Panc1 (cell line): ENCODE results near the gene LTF. TPM values are rescaled to one million over a fixed set of nuclear protein-coding genes. Genes with fewer than 3 reads are reported as not detected.

Experiments
- ATAC-seq: fragments of 200-7000 bp; cut with Tn5 transposase; 2 replicates; pipeline ENCODE4 v1.9.1; 2020; ENCODE audit warnings: mild to moderate bottlenecking, moderate library complexity
- BruUV-seq: library from RNA; stranded (reverse); fragments of 400-500 nt; replicated peaks from 2 replicates; lab custom pipeline; 2021; lab: Mats Ljungman, UMichigan
- CTCF ChIA-PET: fragments of 300-600 bp; sonication (Branson Sonifier 250); formaldehyde crosslinking; loops from one replicate; lab custom pipeline; 2022; ENCODE audit warnings: antibody characterized with exemption; lab: Charles Lee
- POLR2A ChIA-PET: fragments of 300-600 bp; sonication (Branson Sonifier 250); formaldehyde crosslinking; loops from one replicate; lab custom pipeline; 2022; ENCODE audit warnings: antibody characterized with exemption; lab: Charles Lee
- DNase-seq: peaks from one replicate; pipeline ENCODE4 v3.0.0-alpha.2; 2010; ENCODE audit warnings: low read depth, low spot score
- H3K27ac ChIP-seq: 2 replicates; pipeline ENCODE4 v1.5.1; 2011; ENCODE audit warnings: mild to moderate bottlenecking, low read length, inconsistent platforms
- H3K27me3 ChIP-seq: fragments of 200-500 bp; sonication (Bioruptor generic); 2 replicates; pipeline ENCODE4 v1.6.0; 2014; ENCODE audit warnings: low read length, inconsistent platforms; ENCODE audit not compliant: control insufficient read depth, insufficient read depth
- H3K36me3 ChIP-seq: fragments of 200-500 bp; sonication (Bioruptor generic); 2 replicates; pipeline ENCODE4 v1.5.1; 2014; ENCODE audit warnings: inconsistent platforms, mild to moderate bottlenecking, low read length, moderate library complexity; ENCODE audit not compliant: control insufficient read depth, insufficient read depth
- H3K4me1 ChIP-seq: 2 replicates; pipeline ENCODE4 v1.5.1; 2011; ENCODE audit warnings: inconsistent platforms, mild to moderate bottlenecking, low read length, moderate library complexity; ENCODE audit not compliant: control insufficient read depth, insufficient read depth
- H3K4me3 ChIP-seq, 2 experiments: 2 replicates each; pipeline ENCODE4 v1.5.1; 2011 to 2012; ENCODE audit warnings: low read depth in 2 of 2, low read length in 2 of 2, mild to moderate bottlenecking in 2 of 2, inconsistent platforms in 1 of 2, moderate library complexity in 1 of 2
- H3K9me3 ChIP-seq: fragments of 200-500 bp; sonication (Bioruptor generic); 2 replicates; pipeline ENCODE4 v1.5.1; 2014; ENCODE audit warnings: low read depth, mild to moderate bottlenecking, inconsistent platforms, low read length, moderate library complexity; ENCODE audit not compliant: control insufficient read depth, insufficient read depth
- CTCF ChIP-seq: fragments of 450-650 bp; IDR thresholded peaks from 2 replicates; pipeline ENCODE4 v1.5.1; 2017; ENCODE audit warnings: mild to moderate bottlenecking
- POLR2AphosphoS5 ChIP-seq: IDR thresholded peaks from 2 replicates; pipeline ENCODE4 v1.6.1; 2012; ENCODE audit warnings: mild to moderate bottlenecking, low read depth, low read length, moderate library complexity
- REST ChIP-seq, 2 experiments: IDR thresholded peaks; 2 replicates each; pipeline ENCODE4 v1.6.1; 2011 to 2012; ENCODE audit warnings: low read depth in 2 of 2, control low read depth in 1 of 2, low read length in 1 of 2, mild to moderate bottlenecking in 1 of 2, moderate library complexity in 1 of 2; ENCODE audit not compliant: insufficient read depth in 1 of 2
- SIN3A ChIP-seq: IDR thresholded peaks from 2 replicates; pipeline ENCODE4 v1.6.1; 2012; ENCODE audit warnings: low read depth, mild to moderate bottlenecking, low read length, moderate library complexity, borderline replicate concordance; ENCODE audit not compliant: insufficient read depth
- TCF7L2 ChIP-seq: IDR thresholded peaks from 2 replicates; pipeline ENCODE4 v1.6.1; 2011; ENCODE audit warnings: mild to moderate bottlenecking, low read depth, low read length, inconsistent platforms
- in situ Hi-C: cut with HindIII; loops from 2 replicates; pipeline ENCODE4 v1.10.0; 2016; ENCODE audit warnings: low sequenced_read_pairs, low pct_unique_long_range_greater_than_20kb
- intact Hi-C: fragments of 100-400 bp; cut with micrococcal nuclease; formaldehyde crosslinking; loops from one replicate; pipeline ENCODE4 v1.10.0; 2022; ENCODE audit not compliant: unreplicated experiment
- total RNA-seq: library from RNA; stranded (reverse); gene quantifications from one replicate; pipeline ENCODE4 v1.2.1, GENCODE V29; 2021; ENCODE audit not compliant: unreplicated experiment

Gene LTF
- total RNA-seq, 1 experiment from 2014 or later = not detected

DNA sequence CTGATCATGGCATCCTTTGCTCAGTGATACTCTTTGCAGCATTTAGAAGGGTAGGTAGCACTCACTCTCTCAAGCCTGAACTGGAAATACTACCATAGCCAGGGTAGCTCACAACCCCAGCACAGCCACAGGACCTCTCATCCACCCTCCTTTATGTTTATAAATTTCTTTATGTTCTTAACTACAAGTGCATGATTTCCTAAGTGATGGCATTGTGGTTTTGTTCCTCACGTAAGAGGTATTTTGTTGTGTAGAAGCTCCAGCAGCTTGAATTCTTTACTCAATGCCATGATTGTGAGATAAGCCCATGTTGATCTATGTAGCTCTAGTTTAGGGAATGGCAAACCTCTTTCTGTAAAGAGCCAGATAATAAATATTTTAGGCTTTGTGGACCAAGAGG is 25.2 kb upstream of the LTF start:
- no peak for ATAC-seq
- no peak overlapping the region for H3K4me3 ChIP-seq
- H3K27me3 ChIP-seq = no peaks in the 10 kb centered on the region
- in situ Hi-C loops = no loop called here
- no peaks in the 10 kb centered on the region for H3K9me3 ChIP-seq
- H3K27ac ChIP-seq = no peak overlapping the region
- no peaks in the 10 kb centered on the region for H3K36me3 ChIP-seq
- H3K4me1 ChIP-seq = no peaks in the 10 kb centered on the region
- TF ChIP-seq POLR2AphosphoS5 (no peak), REST (IDR thresholded peaks at IDR 0.05; ENCODE audit: insufficient read depth in 1 of 2, low read depth in 2 of 2, low read length in 1 of 2) (no peak), TCF7L2 (no peak), CTCF (no peak), SIN3A (no peak)
- POLR2A ChIA-PET = no interaction called here
- CTCF ChIA-PET = interaction anchor here (2.3 kb wide), 1 partner anchor 68 kb away, joined by 21 read pairs; no protein-coding TSS in a partner anchor
- no peak for DNase-seq
- BruUV-seq = no TSS peak
- intact Hi-C loops = loop anchor here (2.0 to 5.0 kb wide), 2 partner anchors 69 to 142 kb away; no protein-coding TSS in a partner anchor

DNA sequence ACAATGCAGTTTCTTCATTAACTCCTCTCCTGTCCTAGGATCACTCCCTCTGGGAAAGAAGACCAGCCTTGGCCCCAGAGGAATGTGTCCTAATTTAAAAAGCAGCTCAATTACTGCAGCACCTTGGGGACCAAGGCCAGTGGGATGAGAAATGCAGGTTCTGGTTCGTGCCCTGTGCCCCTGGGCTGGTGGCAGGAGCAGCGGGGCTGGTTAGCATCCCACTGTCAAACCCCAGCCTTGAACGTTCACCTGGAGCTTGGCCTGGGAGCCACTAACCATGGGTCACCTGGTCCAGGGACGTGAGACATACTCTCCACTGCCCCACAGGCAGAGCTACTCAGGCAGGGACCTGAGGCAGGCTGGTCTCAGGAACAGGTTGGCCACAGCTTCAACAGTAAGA is 24.7 kb upstream of the LTF start:
- in situ Hi-C loops (no loop called here), intact Hi-C loops (loop anchor here (2.0 to 5.0 kb wide), 2 partner anchors 69 to 143 kb away; no protein-coding TSS in a partner anchor)
- CTCF ChIA-PET = interaction anchor here (1.4 to 2.3 kb wide), 2 partner anchors 68 to 140 kb away, joined by 21 to 26 read pairs; no protein-coding TSS in a partner anchor
- H3K9me3 ChIP-seq = no peaks in the 10 kb centered on the region
- H3K4me1 ChIP-seq = no peaks in the 10 kb centered on the region
- POLR2A ChIA-PET = no interaction called here
- no peak for TF ChIP-seq SIN3A
- TF ChIP-seq POLR2AphosphoS5 = no peak
- TF ChIP-seq REST (IDR thresholded peaks at IDR 0.05; ENCODE audit: insufficient read depth in 1 of 2, low read depth in 2 of 2, low read length in 1 of 2) = no peak
- no peak for TF ChIP-seq CTCF
- TF ChIP-seq TCF7L2 = no peak
- no peak overlapping the region for H3K4me3 ChIP-seq
- H3K36me3 ChIP-seq = no peaks in the 10 kb centered on the region
- no TSS peak for BruUV-seq
- no peak overlapping the region for H3K27ac ChIP-seq
- DNase-seq (no peak), ATAC-seq (no peak)
- no peaks in the 10 kb centered on the region for H3K27me3 ChIP-seq
